HG03108 (cell line): Measurements from ENCODE around the gene MOB3B.
"Not testable (repeated sequence)": the region's sequence is repeated elsewhere in the genome, so short reads cannot be mapped to it uniquely, and the experiment has no call there.

Source experiments
- ATAC-seq: cut with Tn5 transposase; IDR thresholded peaks from one replicate; pipeline ENCODE4 v1.9.1; 2021; ENCODE audit warnings: moderate library complexity; ENCODE audit not compliant: unreplicated experiment

Gene MOB3B

GRCh38 chr9:27426511-27427271 is 102.9 kb downstream of the MOB3B start:
- ATAC-seq = no peak

GRCh38 chr9:27425827-27426510 is 103.6 kb downstream of the MOB3B start:
- no peak for ATAC-seq

GRCh38 chr9:27423915-27424710 is 105.5 kb downstream of the MOB3B start:
- no peak for ATAC-seq

- no peak for ATAC-seq
These were observed 107.3 kb downstream of the MOB3B start for GRCh38 chr9:27422279-27422834.

- ATAC-seq = no peak
These were observed 108.0 kb downstream of the MOB3B start for GRCh38 chr9:27421577-27421976.

GRCh38 chr9:27419558-27419957 is 110.1 kb downstream of the MOB3B start:
- not testable (repeated sequence) for ATAC-seq

DNA sequence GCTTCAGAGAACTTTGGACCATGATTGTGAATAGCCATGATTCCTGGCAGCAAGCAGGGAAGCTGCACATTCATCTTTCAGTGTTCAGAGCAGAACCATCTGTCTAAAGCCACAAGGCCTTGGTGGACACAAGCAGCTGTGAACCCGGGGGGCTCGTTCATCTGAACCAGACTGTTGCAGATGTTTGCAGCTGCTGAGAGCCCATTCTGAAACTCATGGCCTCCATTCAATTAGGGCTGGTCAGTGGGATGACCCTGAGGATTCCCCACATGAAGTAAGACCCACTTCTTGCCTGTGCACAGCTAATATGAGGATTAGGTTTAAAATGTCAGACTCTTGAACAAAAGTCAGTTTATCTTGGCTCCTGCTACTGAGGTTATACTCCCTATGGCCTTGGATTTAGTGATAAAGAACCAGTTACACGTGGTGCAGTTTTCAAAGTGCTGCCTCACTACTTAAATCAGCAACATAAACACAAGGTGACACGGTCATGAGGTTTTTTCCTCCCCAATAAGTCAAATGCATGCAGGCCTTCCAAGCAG is 115.3 kb downstream of the MOB3B start:
- ATAC-seq = no peak

DNA sequence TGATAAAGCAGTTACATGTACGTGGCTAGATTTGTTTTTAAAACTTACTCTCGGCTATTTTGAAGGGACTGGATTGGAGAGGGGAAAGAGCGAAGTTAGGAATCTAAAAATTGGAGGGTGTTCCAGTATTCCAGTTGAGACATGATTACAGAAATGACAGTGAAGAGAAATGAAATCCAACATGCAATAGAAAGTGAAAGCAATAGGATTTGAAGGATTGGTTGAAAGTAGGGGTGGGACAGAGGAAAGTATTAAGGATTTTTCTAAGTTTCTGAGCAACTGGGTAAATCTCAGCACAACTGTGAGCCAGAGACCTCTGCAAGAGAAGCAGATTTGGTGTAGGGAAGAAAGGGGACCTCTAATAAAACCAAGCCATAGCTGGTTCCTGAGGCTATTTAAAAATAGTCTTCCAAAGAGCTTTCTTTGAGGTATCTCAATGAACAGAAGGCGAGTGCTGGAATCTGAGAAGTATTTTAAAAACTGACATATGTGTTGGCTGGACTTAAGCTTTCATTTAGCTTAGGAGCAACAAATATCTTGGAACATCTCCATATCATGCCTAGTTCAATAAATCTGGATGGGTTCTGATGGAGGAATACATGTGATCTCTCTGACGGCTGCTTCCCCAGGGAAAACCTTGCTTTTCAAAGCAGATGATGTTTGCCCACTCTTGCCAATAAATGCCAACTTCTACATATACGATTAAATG is 115.9 kb downstream of the MOB3B start:
- no peak for ATAC-seq

DNA sequence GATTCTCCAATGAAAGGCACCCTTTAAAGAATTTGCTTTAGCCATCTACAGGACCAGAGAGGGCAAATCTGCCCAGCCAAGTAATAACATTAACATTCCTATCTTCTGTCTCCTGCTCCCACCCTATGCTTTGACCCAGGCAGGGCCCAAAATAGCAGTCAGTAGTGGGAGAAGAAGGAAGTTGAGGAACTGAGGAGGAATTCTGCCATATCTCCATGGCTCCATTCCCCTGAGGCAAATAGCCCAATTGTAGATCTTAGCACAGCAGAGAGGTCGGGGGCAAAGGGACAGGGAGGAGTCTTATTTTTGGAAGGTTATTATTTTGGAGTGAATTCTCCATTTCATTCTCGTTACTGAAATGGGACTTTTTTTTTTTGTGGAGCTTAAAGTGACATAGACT is 116.7 kb downstream of the MOB3B start:
- no peak for ATAC-seq

DNA sequence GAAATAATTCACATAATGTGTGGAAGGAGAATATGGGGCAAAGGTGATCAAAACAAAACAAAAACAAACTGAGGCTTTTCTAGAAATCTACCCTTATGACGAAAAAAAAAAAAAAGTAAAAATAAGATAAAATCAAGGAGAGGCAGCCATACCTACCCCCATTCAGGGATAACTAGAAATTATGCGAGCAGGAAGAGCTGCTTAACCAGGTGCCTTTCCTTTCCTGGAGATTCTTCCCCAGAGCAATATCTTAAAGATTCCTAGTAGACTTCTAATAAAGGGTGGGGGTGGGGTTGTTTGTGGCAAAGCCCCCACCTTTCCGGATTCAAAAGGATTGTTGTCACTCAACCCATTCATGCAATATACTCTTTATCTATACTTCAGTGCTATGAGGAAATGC is 117.5 kb downstream of the MOB3B start:
- ATAC-seq = no peak

- ATAC-seq = no peak
These were observed 121.1 kb downstream of the MOB3B start for GRCh38 chr9:27408482-27408881.

GRCh38 chr9:27408001-27408400 is 121.6 kb downstream of the MOB3B start:
- no peak for ATAC-seq

DNA sequence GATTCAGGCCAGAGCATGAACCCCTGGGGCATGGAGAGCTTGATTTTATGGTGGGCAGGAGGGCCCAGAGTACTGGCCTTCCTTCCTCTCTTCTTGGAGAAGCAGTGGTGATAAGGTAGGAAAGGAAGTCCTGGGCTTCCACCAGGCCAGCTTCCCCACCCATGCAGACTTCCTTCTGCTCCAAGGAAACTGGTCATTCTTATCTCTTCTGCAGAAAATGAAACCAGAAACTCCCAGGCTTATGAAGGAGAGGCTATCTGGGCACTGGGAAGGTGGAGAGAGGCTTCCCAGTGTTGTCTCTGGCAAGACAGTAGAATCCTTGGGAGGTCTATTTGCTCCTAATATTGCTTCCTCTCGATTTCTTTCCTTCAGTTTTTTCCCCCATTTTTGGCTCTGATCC is 122.1 kb downstream of the MOB3B start:
- no peak for ATAC-seq

- ATAC-seq = no peak
These were observed 125.0 kb downstream of the MOB3B start for GRCh38 chr9:27404661-27405060.

DNA sequence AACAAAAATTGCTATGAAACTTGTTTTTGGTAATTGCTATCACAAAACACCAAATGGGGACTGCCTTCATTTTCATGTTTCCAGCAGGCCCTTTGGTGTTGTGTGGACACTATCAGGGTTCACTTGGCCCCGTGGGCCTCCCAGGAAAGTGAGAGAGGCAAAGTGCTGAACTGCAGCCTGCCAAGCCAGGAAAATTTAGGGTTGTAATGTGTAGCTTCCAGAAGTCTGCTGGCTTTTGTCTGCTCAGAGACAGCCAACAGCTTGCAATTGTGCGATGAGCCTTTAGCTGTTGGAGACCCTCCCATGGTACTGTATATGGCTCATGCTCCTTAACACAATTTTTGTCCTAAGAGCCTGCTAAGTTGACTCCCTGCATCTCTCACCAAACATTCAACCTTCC is 127.0 kb downstream of the MOB3B start:
- ATAC-seq = no peak

DNA sequence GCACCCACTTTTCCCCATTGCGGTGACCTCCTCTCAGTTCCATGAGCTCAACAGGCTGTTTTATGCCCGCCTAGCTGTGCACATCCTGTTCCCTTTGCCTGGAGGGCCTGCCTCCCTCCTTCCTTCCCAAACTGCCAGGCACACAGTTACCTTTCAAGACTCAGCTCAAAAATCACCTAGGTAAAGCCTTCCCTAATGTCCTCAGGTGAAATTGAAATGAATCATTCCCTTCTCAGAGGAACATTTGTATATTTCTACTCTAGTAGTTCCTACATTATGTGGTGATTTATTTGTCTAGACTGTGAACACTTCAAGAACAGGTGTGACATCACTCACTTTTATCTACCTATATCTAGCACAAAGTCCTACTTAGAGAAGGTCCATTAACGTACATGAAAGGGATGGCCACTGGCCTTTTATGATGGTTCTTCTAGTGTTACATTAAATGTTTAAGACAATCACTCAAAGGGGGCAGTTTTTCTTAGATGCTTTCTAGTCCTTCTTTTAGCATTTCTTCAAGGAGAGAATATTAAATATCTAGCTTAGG is 129.2 kb downstream of the MOB3B start:
- ATAC-seq = no peak

GRCh38 chr9:27398982-27399653 is 130.5 kb downstream of the MOB3B start:
- ATAC-seq = no peak

- no peak for ATAC-seq
These were observed 133.1 kb downstream of the MOB3B start for GRCh38 chr9:27396495-27396894.

DNA sequence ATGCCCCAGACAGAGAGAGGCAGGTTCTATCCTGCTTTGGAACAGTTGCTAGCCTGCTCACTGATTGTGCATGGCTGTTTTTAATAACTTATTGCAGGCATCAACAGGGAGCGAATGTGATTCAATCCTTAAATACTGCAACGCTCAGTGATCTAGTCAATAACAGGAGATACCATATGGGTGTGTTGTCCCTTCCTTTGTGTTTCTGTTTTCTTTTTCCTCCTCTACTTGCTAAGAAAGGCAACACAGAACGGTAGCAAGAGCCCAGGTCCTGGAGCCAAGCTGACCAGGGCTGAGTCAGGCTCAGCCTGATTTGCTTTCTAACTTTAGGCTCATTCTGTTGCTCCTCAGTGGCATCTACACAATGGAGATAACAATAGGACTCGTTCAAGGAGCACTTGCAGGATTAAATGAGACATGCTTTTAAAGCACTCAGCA is 134.1 kb downstream of the MOB3B start:
- no peak for ATAC-seq

GRCh38 chr9:27394826-27395201 is 134.8 kb downstream of the MOB3B start:
- no peak for ATAC-seq
